LHCN-M2 (cell line): Measurements from ENCODE around the gene SAV1. TPM values are rescaled to one million over a fixed set of nuclear protein-coding genes. Genes with fewer than 3 reads are reported as not detected.
A peak's percentile ranks its signal among the peaks of the same experiment; 100 is the strongest.
"Not testable (repeated sequence)": the region's sequence is repeated elsewhere in the genome, so short reads cannot be mapped to it uniquely, and the experiment has no call there.

Experiments
- DNase-seq: peaks from one replicate; pipeline ENCODE4 v3.0.0-alpha.2; 2012; ENCODE audit warnings: low read depth
- polyA plus RNA-seq: library from polyadenylated mRNA; unstranded; fragments of >200 nt; gene quantifications from one replicate; pipeline ENCODE4 v1.2.1, GENCODE V29; 2012; ENCODE audit warnings: missing spikeins
- total RNA-seq: library from RNA; depleted of rRNA; stranded (reverse); fragments of >200 nt; gene quantifications from 2 replicates; pipeline ENCODE4 v1.2.3, GENCODE V29; 2014; rRNA removed

The SAV1 gene
- total RNA-seq: 31.7 and 43.5 TPM in 2 replicates
- polyA plus RNA-seq: 25.0 TPM

DNA sequence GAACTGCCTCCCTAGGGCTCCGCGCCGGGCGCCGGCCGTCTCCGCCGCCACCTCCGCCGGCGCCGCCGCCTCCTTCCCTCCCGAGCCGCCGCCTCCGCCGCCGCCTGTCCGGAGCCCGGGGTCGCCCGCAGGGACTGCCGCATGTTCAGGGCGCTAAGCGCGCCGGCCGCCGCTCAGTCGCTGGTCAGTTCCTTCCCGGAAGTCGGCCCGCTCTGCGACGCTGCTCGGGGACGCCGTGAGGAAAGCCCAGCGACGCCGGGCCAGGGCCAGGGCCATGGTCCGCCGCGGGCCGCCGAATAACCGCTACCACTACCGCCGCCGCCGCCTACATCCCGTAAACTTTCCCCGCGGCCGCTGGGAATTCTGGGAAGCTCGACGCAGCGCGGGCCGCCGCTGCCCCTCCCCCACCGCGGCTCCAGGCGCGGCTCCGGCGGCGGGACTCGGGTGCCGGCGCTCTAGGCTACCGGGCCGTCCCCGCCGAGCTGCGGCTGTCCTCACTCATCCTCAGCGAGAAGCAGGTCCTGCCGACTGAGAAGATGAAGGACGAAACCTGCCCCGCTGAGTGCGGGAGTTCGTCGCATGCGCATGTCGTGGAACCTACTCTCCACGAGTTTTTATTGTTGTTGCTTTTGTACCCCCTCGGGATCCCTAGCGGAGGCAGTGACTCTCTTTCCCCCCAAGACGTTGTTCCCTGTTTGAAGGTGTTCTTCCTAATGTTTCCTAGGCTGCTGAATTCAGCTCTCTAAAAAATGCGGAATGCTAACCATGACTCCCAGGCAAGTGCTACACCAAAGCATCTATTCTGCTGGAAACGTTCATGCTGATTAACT, at the start of gene SAV1:
Gene SAV1 (minus strand): TSS at position 311 of the 830 bp plus-strand sequence. CDS start 339 bp downstream, outside the sequence.
- DNase-seq: peak; percentile 83

DNA sequence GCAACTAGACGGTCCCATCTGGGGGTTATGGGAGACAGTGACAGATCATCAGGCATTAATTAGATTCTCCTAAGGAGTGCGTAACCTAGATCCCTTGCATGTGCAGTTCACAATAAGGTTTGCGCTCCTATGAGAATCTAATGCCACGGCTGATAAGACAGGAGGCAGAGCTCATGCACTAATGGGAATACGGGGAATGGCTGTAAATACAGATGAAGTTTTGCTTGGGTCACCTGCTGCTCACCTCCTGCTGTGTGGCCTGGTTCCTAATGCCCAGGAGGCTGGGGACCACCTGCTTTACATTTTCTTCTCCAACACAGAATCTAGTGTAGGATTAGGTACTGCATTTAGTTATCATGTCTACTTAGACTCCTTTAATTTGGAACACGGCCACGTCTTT, 49.7 kb upstream of the SAV1 start:
- no peak for DNase-seq

DNA sequence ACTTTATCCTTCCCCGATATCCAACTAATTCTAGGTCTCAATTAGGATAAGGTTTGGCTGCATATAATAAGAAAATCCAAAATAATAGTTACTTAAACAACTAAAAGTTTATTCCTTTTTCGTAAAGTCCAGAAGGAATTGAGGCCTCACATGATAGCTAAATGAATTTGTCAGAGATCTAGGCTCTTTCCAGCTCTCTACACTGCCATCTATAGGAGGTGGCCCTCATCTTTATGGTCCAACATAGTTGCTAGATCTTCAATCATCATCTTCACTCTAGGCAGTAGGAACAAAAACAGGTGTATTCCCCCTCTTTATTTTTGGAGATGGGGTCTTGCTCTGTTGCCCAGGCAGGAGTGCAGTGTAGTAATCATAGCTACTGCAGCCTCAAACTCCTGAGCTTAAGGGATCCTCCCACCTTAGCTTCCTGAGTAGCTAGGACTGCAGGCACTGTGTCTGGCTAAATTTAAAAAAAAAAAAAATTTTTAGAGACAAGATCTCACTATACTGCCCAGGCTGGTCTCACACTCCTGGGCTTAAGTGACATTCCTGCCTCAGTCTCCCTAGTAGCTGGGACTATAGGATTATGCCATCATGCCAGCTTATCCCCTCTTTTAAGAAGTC, 46.5 kb upstream of the SAV1 start:
- DNase-seq: peak; percentile 52

DNA sequence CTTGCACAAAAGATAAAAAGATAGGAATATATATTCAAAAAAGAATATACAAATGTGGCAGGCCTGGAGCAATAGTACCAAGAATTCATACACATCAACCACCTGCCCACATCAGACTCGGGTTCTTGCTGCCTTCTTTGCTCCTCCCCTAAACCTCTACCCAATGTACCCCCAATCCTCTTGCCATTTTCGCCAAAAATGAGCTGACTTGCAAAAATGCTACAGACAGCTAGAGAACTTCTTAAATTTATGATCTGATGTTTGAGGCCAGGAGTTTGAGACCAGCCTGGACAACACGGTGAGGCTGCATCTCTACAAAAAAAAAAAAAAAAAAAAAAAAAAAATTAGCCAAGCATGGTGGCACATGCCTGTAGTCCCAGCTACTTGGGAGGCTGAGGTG, 42.9 kb upstream of the SAV1 start:
- no peak for DNase-seq

DNA sequence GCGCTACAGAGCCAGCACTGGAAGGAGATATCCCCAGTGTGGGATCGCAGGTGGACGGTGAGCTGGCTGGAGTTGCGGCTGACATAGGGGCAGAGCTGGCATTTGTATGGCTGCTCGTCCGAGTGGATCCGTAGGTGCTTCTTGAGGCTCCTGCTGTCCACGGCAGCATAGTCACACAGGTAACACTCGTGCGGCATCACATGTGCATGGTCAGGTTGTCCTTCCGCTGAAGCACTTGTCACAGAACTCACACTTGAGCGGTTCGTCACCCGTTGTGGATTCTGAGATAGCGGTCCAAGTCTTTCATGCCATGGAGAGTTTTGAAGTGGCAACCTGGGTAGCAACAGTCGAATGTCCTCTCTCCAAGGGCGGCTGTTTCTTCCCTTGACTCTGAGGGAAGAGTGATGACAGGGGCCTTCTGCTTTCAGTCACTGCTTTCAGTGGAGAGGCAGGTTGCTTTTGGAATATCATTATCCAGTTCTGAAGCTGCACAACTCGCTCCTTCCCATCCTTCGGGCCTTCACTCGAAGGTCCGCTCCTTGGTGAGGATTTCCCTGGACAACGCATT, 37.0 kb upstream of the SAV1 start:
- DNase-seq: no peak

DNA sequence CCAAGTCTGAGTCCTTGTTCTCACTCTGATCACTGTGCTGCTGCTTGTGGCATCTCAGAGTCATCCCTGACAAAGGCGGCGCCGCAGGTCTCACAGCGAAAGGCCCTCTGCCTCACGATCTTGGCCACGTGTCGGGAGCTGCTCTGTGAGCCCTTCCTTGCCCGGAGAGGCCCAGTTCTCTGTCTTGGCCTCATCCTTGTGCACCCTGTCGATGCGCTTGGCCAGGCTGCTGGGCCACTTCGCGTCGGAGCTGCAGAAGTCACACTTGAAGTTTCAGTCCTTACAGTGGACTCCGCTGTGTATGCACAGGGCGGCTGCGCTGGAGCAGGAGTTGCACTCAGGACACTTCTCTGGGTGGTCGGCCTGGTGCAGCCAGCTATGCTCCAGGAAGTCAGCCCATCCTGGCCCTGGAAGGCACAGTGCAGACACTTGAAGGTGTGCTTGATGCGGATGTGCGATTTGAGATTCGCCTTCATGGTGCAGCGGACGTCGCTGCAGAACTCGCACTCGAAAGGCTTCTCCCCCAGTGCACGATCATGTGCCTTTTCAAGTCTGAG, 36.4 kb upstream of the SAV1 start:
- no peak for DNase-seq

DNA sequence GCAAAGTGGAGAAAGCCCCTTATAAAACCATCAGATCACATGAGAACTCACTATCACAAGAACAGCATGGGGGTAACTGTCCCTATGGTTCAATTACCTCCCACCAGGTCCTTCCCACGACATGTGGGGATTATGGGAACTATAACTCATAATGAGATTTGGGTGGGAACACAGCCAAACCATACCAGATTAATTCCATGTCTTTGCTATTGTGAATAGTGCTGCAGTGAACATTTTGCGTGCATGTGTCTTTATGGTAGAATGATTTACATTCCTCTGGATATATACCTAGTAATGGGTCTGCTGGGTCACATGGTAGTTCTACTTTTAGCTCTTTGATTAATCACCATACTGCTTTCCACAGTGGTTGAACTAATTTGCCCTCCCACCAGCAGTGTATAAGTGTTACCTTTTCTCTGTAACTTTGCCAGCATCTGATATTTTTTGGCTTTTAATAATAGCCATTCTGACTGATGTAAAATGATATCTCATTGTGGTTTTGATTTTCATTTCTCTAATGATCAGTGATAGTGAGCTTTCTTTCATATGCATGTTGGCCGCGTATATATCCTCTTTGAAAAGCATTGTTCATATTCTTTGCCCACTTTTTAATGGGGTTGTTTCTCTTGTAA, 29.7 kb upstream of the SAV1 start:
- DNase-seq: no peak

DNA sequence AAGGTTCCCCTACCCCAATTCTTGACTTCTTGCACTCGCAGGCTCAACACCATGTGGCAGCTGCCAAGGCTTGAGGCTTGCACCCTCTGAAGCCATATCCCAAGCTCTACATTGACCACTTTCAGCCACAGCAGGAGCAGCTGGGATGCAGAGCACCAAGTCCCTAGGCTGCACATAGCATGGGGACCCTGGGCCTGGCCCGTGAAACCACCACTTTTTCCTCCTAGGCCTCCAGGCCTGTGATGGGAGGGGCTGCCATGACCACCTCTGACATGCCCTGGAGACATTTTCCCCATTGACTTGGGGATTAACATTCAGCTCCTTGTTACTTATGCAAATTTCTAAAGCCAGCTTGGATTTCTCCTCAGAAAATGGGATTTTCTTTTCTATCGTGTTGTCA, 26.2 kb upstream of the SAV1 start:
- not testable (repeated sequence) for DNase-seq

DNA sequence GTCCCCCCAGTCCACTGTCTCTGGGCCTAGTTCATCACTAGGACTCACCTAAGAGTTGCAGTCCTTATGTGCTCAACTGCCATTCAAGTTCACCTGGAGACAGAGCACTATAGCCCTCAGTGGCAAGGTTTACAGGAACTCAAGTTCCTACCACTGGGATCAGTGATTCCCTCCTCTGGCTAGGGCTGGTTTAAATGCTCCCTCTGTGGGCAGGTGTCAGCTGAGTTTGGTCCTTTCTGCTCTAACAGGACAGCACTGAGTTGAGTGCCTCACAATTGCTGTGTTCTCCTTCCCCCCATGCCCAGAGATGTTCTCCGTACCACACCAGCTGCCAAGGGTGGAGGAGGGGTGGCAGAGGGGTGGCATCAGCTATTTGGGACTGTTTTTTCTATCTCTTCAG, 20.8 kb upstream of the SAV1 start:
- DNase-seq: no peak

DNA sequence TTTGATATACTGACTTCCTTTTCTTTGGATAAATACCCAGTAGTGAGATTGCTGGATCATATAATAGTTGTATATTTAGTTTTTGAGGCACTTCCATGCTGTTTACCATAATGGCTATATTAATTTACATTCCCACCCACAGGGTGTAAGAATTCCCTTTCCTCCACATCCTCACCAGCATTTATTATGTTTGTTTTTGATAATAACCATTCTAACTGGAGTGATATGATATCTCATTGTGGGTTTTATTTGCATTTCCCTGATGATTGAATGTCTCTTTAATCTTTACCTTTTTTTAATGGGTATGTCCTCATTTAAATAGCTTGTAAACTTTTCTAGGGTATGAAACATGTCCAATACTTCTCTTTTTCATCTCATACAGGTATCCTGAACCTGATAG, 11.6 kb upstream of the SAV1 start:
- no peak for DNase-seq

DNA sequence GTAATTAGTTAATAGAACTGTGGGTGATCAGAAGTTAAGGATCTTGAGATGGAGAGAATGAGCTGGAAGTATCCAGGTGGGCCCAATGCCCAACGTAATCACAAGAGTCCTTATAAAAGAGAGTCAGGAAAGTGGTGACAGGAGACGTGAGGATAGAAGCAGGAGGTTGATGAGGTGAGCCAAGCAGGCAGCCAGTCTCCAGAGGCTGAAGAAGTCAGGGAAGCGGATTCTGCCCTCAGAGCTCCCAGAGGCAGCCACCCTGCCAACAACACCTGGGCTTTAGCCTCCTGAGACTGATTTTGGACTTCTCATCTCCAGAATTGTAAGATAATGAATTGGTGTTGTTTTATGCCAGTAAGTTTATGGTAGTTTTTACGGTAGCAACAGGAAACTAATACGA, 10.1 kb upstream of the SAV1 start:
- DNase-seq: no peak

DNA sequence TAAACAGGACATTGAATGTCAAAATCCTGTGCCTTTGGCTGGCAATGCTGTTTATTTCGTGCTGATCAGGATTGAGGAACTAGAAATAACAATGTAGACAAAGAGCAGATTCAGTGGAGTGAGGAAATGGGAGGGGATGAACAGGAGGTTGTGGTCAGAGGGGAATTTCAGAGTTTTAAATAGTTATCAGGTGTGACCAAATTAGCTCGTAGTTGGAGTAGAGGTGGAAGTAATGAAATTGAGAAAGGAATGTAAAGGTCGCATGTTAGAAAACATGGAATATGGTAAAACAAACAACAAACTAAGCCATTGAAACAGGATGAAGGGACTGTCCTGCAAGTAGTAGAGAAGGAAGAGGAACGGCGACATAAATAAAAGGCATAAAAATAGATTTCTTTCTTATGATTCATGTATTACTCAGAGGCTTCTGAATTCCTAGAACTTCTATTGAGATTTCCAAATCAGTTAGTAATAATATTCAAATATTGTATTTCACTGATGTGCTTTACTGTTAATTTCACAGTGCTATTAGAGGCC, 9.5 kb upstream of the SAV1 start:
- DNase-seq: peak; percentile 76

DNA sequence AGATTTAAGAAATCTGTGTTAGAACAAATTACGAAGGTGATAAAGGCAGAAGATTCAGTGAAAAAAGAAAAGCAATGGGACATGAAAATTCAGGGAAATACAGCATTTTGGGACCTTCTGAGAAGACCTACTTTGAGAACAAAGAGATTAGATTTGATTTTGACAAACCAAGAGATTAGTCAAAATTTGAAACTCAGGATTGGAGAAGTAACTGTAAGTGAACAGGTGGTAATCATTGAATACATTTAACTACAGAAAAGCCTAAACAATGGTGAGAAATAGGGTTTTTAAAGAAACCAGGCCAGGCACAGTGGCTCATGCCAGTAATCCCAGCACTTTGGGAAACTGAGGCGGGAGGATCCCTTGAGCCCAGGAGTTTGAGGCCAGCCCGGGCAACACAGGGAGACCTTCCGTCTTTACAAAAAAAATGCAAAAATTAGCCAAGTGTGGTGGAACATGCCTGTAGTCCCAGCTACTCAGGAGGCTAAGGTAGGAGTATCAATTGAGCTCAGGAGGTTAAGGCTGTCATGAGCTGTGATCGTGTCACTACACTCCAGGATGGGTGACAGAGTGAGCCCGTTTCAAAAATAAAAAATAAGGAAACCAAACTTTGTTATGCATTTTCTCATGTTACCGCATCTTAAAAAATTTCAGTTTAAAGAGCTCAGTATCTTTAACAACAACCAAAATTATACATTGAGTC, 8.9 kb upstream of the SAV1 start:
- DNase-seq: no peak

DNA sequence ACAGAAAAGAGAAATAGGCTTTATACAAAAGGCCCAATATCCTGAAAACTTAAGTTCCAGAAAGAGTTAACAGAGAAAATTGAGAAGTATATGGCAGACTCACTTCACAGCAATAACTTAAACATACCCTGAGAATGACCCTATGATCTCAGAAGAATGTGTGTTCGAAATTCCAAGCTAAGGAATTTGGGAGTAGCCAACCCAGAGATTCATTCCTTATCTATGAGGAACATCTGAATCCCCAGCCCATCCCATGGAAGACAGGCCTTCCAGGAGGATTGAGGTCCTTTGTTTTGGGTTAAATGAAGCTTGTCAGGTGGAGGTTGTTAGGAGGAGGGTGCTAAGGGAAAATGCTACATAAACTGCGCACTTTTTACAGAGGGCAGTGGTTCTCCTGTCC, 7.5 kb upstream of the SAV1 start:
- peak; percentile 51 for DNase-seq

DNA sequence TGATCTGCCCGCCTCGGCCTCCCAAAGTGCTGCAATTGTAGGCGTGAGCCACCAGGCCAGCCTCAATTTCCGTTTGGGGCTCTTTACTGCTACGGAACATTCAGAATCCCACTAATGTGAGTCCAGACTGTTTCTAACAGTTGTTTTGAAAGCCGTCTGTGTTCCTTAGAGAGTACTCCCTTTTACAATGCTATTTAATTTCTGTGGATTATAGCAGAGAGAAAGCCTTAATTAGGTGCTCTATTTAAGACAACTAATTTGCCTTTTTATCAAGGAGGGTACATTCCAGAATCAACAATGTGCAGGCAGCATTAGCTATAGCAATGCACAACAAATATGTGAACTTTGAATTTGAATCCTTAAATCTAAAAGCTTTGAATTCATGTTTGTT, 2.8 kb upstream of the SAV1 start:
- DNase-seq: no peak

DNA sequence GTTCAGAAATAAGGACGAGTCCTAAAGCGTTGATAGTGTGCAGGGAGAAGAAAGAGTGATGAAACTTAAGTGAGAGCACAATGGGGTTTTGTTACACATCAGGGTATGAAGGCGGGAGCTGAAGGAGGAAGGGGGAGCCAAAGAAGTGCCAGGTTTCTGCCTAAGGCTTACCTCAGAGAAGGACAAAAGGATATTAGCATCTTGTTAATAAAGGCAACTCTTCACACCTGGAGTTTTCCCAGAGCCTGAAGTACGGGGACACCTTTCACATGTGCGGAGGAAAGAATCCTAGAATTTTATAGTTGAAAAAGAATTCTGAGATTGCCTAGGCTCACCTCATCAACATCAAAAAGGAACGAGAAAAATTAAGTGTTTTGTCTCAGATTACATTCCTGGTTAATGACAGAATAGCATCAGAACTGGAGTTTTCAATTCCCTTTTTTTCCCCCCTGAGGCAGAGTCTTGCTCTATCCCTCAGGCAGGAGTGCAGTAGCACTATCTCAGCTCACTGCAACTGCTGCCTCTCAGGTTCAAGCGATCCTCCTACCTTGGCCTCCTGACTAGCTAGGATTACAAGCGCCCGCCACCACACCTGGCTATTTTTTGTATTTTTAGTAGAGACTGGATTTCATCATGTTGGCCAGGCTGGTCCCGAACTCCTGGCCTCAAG, 2.2 kb upstream of the SAV1 start:
- no peak for DNase-seq

DNA sequence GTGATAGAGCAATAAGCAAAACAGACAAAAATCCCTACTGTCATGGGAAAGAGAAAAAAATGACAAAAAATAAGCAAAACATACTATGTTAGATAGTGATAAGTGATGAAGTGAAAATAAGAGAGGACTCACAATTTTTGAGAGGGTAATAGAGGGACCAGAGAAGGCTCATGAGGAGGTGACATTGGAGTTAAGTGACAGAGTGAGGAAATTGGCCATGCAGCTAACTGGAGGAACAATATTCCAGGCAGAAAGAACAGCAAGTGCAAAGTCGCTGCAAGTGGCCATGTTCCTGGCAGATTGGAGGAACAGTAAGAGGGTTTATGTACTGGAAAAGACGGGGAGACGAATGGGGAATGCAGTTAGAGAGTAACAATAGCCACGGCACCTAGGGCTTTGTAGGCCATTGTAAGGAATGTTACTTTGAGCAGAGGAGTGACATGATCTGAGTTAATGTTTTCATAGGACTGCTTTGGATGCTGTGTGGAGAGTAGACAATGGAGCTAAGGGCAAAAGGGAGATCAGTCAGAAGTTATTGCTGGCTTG, 1.4 kb upstream of the SAV1 start:
- DNase-seq: no peak

DNA sequence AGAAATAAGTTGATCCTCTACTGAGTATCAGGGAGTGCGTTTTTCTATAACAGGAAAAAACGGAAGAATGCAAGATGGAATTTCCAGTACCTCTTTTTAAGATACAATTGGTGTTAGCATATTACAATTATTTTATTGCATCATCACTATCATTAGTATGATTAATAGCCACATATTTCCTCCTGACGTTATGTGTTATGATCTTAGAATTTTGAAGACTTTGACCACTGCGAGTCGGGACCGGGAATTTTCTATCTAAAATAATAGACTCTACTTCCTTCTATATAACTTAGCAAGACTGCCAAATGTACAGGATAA, 679 bp upstream of the SAV1 start:
- no peak for DNase-seq

DNA sequence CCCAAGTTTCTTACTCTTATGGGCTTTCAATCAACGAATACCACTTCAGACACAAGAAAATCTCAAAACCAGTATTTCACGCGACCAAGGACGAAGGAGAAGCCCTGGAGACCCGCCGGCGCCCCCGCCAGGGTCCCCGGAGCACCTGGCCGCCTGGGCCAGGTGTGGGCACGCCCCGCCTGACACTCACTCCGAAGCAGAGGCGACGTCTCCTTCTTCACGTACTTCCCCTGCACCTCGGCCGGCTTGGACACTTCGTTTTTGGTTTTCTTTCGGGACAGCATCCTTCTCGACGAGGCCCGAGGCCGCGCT, 466 bp downstream of the SAV1 start:
- DNase-seq: no peak

DNA sequence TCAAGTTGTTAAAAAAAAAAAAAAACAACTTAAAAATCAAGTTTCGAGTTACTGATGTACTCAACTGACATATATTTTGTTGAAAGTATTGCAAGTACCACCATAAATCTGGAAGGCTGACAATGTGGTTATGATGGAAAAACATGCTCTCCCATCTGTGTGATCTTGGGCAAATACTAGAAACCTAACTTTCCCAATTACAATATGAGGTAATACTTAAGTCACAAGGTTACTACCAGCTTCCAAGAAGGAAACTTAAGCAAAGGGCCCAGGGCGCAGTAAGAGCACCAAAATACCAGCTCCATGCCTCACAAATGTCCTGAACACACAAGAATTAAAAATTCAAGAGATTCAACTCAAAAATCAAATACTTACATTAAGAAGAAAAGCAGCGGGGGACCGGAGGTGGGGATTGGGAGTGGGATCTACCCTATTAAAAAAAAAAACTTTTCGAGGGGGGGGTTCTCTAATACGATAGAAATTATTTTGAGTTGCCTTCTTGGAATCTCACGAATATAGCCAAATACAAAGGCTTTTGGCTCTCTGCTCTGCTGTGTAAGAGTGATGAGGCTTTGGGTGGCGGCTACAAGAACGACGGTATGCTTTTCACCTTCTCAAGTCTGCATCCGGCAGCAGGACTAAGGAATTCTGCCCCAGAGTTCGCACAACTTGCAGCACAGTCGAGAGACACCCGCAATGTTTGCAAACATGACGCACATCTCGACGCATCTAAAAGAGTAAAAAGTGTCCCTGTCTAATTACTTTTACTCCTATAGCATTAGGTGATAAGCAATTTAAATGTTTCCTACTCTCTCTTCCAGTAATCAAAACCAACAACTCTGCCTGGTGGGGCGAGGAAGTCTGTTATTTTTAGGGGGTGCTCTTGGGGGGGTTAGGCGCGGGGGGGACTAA, 1.1 kb downstream of the SAV1 start:
- peak; percentile 68 for DNase-seq
